ENCODE measurements around the gene DAND5. TPM values are rescaled to one million over a fixed set of nuclear protein-coding genes. Genes with fewer than 3 reads are reported as not detected.

The DAND5 gene
- total and polyA plus RNA-seq, 2 of the 13 experiments (the other 11 are each of a cell fraction or from before 2014, with no cell fraction given) = 0.04 TPM; not detected in 1

DNA sequence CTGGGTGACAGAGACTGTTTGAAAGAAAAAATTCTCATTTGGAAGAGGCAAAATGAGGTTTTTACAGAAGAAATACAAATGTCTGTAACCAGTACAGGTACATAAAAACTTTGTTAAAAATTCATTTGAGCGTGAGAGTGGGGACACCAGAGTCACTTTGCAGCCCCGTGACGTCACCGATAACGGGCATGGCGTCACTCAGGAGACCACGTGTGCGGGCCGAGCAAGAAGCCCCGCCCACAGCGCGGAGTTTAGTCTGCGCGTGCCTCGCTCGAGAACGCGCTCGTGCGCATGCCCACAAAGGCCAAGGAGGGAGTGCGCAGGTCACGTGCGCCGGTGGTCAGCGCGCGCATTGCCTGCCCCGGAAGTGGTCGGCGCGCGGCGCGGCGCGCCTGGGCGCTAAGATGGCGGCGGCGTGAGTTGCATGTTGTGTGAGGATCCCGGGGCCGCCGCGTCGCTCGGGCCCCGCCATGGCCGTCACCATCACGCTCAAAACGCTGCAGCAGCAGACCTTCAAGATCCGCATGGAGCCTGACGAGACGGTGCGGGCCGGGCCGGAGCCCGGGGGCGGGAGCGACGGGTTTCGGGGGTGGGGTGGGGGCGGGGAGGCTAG is 23.8 kb upstream of the DAND5 start, which contains the start of gene RAD23A (continued):
- TF ChIP-seq ZZZ3 (CRISPR knock-in tag; IDR thresholded peaks at IDR 0.05; ENCODE audit: borderline replicate concordance) (0 out of 2 replicates have a peak, but pooled peaks have one; percentile 48), PCBP1 (IDR thresholded peaks at IDR 0.05; ENCODE audit: borderline replicate concordance, low read depth, low read length) (0 out of 2 replicates have a peak, but pooled peaks have one; percentile 30), MED8 (CRISPR knock-in tag; IDR thresholded peaks at IDR 0.05; ENCODE audit: insufficient replicate concordance) (peak; percentile 58), ETV6 (CRISPR knock-in tag; conservative IDR thresholded peaks at IDR 0.05) (peak; percentile 63; the same call in 1 of the 2 replicates), KLF9 (CRISPR knock-in tag; IDR thresholded peaks at IDR 0.05; ENCODE audit: low read depth) (peak; percentile 22; the same call in 1 of the 2 replicates), KAT2B (IDR thresholded peaks at IDR 0.05; ENCODE audit: borderline replicate concordance, low read depth, low read length) (no peak), NR1H2 (CRISPR knock-in tag; IDR thresholded peaks at IDR 0.05; ENCODE audit: borderline replicate concordance, low read depth) (peak; percentile 37; the same call in 1 of the 2 replicates), TFDP2 (CRISPR knock-in tag; IDR thresholded peaks at IDR 0.05) (peak; percentile 96), ZFP91 (CRISPR knock-in tag; IDR thresholded peaks at IDR 0.05; ENCODE audit: borderline replicate concordance) (peak; percentile 82)
- TF ChIP-seq, protein P1, sequence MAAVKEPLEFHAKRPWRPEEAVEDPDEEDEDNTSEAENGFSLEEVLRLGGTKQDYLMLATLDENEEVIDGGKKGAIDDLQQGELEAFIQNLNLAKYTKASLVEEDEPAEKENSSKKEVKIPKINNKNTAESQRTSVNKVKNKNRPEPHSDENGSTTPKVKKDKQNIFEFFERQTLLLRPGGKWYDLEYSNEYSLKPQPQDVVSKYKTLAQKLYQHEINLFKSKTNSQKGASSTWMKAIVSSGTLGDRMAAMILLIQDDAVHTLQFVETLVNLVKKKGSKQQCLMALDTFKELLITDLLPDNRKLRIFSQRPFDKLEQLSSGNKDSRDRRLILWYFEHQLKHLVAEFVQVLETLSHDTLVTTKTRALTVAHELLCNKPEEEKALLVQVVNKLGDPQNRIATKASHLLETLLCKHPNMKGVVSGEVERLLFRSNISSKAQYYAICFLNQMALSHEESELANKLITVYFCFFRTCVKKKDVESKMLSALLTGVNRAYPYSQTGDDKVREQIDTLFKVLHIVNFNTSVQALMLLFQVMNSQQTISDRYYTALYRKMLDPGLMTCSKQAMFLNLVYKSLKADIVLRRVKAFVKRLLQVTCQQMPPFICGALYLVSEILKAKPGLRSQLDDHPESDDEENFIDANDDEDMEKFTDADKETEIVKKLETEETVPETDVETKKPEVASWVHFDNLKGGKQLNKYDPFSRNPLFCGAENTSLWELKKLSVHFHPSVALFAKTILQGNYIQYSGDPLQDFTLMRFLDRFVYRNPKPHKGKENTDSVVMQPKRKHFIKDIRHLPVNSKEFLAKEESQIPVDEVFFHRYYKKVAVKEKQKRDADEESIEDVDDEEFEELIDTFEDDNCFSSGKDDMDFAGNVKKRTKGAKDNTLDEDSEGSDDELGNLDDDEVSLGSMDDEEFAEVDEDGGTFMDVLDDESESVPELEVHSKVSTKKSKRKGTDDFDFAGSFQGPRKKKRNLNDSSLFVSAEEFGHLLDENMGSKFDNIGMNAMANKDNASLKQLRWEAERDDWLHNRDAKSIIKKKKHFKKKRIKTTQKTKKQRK (IDR thresholded peaks at IDR 0.05; ENCODE audit: low read length) = no peak
- TF ChIP-seq, protein P2, sequence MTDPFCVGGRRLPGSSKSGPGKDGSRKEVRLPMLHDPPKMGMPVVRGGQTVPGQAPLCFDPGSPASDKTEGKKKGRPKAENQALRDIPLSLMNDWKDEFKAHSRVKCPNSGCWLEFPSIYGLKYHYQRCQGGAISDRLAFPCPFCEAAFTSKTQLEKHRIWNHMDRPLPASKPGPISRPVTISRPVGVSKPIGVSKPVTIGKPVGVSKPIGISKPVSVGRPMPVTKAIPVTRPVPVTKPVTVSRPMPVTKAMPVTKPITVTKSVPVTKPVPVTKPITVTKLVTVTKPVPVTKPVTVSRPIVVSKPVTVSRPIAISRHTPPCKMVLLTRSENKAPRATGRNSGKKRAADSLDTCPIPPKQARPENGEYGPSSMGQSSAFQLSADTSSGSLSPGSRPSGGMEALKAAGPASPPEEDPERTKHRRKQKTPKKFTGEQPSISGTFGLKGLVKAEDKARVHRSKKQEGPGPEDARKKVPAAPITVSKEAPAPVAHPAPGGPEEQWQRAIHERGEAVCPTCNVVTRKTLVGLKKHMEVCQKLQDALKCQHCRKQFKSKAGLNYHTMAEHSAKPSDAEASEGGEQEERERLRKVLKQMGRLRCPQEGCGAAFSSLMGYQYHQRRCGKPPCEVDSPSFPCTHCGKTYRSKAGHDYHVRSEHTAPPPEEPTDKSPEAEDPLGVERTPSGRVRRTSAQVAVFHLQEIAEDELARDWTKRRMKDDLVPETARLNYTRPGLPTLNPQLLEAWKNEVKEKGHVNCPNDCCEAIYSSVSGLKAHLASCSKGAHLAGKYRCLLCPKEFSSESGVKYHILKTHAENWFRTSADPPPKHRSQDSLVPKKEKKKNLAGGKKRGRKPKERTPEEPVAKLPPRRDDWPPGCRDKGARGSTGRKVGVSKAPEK (CRISPR knock-in tag; IDR thresholded peaks at IDR 0.05; ENCODE audit: borderline replicate concordance) = no peak
- TF ChIP-seq, protein P3, sequence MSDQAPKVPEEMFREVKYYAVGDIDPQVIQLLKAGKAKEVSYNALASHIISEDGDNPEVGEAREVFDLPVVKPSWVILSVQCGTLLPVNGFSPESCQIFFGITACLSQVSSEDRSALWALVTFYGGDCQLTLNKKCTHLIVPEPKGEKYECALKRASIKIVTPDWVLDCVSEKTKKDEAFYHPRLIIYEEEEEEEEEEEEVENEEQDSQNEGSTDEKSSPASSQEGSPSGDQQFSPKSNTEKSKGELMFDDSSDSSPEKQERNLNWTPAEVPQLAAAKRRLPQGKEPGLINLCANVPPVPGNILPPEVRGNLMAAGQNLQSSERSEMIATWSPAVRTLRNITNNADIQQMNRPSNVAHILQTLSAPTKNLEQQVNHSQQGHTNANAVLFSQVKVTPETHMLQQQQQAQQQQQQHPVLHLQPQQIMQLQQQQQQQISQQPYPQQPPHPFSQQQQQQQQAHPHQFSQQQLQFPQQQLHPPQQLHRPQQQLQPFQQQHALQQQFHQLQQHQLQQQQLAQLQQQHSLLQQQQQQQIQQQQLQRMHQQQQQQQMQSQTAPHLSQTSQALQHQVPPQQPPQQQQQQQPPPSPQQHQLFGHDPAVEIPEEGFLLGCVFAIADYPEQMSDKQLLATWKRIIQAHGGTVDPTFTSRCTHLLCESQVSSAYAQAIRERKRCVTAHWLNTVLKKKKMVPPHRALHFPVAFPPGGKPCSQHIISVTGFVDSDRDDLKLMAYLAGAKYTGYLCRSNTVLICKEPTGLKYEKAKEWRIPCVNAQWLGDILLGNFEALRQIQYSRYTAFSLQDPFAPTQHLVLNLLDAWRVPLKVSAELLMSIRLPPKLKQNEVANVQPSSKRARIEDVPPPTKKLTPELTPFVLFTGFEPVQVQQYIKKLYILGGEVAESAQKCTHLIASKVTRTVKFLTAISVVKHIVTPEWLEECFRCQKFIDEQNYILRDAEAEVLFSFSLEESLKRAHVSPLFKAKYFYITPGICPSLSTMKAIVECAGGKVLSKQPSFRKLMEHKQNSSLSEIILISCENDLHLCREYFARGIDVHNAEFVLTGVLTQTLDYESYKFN (CRISPR knock-in tag; conservative IDR thresholded peaks at IDR 0.05) = peak; percentile 32; the same call in 1 of the 2 replicates

All from HepG2 (cell line).